Heart left ventricle (tissue), 16 donors: ENCODE measurements around the gene ADSS1. TPM values are rescaled to one million over a fixed set of nuclear protein-coding genes. Genes with fewer than 3 reads are reported as not detected.

ENCODE experiments used
- ATAC-seq, 4 donors: fragments of 200-7000 bp; cut with Tn5 transposase; one replicate each; pipeline ENCODE4 v1.9.1; 2020 to 2022; ENCODE audit warnings: moderate library complexity in 4 of 4, mild to moderate bottlenecking in 3 of 4, moderate number of reproducible peaks in 1 of 4
- DNase-seq, 5 donors: peaks; one replicate each; pipeline ENCODE4 v3.0.0-alpha.2; 2020
- H3K27ac ChIP-seq, 12 donors: fragments of 200-600 bp; sonication (generic) in 4 of 12; one replicate each; pipeline versions ENCODE4 v1.5.0 to v1.8.0; 2016 to 2022; ENCODE audit warnings: mild to moderate bottlenecking in 2 of 12
- H3K27me3 ChIP-seq, 9 donors: fragments of 200-600 bp; sonication (generic) in 2 of 9; one replicate each; pipeline versions ENCODE4 v1.5.1 to v1.8.0; 2016 to 2022; ENCODE audit warnings: mild to moderate bottlenecking in 3 of 9
- H3K36me3 ChIP-seq, 9 donors: fragments of 200-600 bp; sonication (generic) in 2 of 9; one replicate each; pipeline versions ENCODE4 v1.5.0 to v1.8.0; 2018 to 2022; ENCODE audit warnings: mild to moderate bottlenecking in 2 of 9
- H3K4me1 ChIP-seq, 12 donors: fragments of 200-600 bp; sonication (generic) in 4 of 12; one replicate each; pipeline versions ENCODE4 v1.5.0 to v1.8.0; 2016 to 2022; ENCODE audit warnings: mild to moderate bottlenecking in 3 of 12
- H3K4me3 ChIP-seq, 12 donors: fragments of 200-600 bp; sonication (generic) in 4 of 12; one replicate each; pipeline versions ENCODE4 v1.5.0 to v1.8.0; 2017 to 2022; ENCODE audit warnings: mild to moderate bottlenecking in 9 of 12, moderate library complexity in 4 of 12
- H3K9me3 ChIP-seq, 12 donors: fragments of 200-600 bp; sonication (generic) in 4 of 12; one replicate each; pipeline versions ENCODE4 v1.5.0 to v1.8.0; 2016 to 2022; ENCODE audit warnings: mild to moderate bottlenecking in 1 of 12
- POLR2A ChIP-seq, 2 donors: fragments of 450-650 bp; IDR thresholded peaks; one replicate each; pipeline ENCODE4 v1.6.1; 2017; ENCODE audit warnings: antibody characterized with exemption in 2 of 2, mild to moderate bottlenecking in 2 of 2, moderate library complexity in 2 of 2
- WGBS, 4 donors: extraction: QIAGEN DNeasy Blood & Tissue Kit in 2 of 4; methylation state at CpG; one replicate each; pipeline versions ENCODE4 v1.1.5 to v1.1.7; 2013 to 2018; 5-methylcytosine and 5-hydroxymethylcytosine counted together
- intact Hi-C, 10 donors: fragments of 100-400 bp; cut with DNase I; formaldehyde crosslinking; loops; one replicate each; pipeline versions ENCODE4 v1.11.1 to v1.14.2; 2022
- microRNA-seq, 4 donors: library from miRNA; unstranded; fragments of <30 nt; microRNA quantifications; one replicate each; pipeline versions ENCODE4 to v1.2.0, GENCODE V29; 2017 to 2020
- polyA plus RNA-seq, 2 donors: library from polyadenylated mRNA; stranded (reverse); fragments of 200-250 nt; gene quantifications; one replicate each; pipeline ENCODE4 v1.2.3, GENCODE V29; 2013
- total RNA-seq, 9 donors: library from RNA; depleted of rRNA in 2 of 9; stranded (reverse); fragments of >200 nt in 2 of 9; fragmentation: NEBNext Ultra II Directional in 3 of 9; extraction: Animal tissue kit (Norgen Biotek cat#: 25700) in 3 of 9; gene quantifications; one replicate each; pipeline versions ENCODE4 v1.1.0 to v1.2.4, GENCODE V29; 2016 to 2023
- TF ChIP-seq, protein P1 (sequence below), 12 donors: fragments of 200-600 bp; sonication (generic) in 4 of 12; IDR thresholded peaks; one replicate each; pipeline versions ENCODE4 v1.5.0 to v1.8.0; 2018 to 2022; ENCODE audit warnings: antibody characterized with exemption in 12 of 12, mild to moderate bottlenecking in 5 of 12
- donor health status: ischemic (EF 13 %, LVEDD 7.1; RV severe dilation, severe dysfunction).
- donor health status: healthy with polysubstance abuse.
- donor health status: DM: no; HTN: yes; CAD: no.
- donor health status: DM: no; HTN: no; CAD: no.
- donor health status: ischemic (EF 25% LVEDD 6.9; RV normal size, moderate dysfunction).
- donor health status: ischemic (EF 25% LVEDD 5.7; RV mildly dilated, moderate dysfunction).
- donor health status: healthy.
- donor health status: DM: yes; HTN: yes; CAD: no.
- donor health status: ischemic (EF 35%, LVEDD 5.7; RV mildly dilated, moderate dysfunction).
- donor health status: nonischemic (EF 11% LVEDD 7.7; RV severe dilation, severe dysfunction).
- donor health status: DM: yes; HTN: yes; CAD: no.
- donor health status: PGD.
- donor health status: ischemic (EF 29% LVEDD 5.4; RV normal size, mild dysfunction).
- donor health status: nonischemic (EF 23%, LVEDD 6.1; RV moderate dilation, normal function).

Gene ADSS1
- total and polyA plus RNA-seq, 11 donors, result 64.7 to 258 (median 160) TPM

DNA sequence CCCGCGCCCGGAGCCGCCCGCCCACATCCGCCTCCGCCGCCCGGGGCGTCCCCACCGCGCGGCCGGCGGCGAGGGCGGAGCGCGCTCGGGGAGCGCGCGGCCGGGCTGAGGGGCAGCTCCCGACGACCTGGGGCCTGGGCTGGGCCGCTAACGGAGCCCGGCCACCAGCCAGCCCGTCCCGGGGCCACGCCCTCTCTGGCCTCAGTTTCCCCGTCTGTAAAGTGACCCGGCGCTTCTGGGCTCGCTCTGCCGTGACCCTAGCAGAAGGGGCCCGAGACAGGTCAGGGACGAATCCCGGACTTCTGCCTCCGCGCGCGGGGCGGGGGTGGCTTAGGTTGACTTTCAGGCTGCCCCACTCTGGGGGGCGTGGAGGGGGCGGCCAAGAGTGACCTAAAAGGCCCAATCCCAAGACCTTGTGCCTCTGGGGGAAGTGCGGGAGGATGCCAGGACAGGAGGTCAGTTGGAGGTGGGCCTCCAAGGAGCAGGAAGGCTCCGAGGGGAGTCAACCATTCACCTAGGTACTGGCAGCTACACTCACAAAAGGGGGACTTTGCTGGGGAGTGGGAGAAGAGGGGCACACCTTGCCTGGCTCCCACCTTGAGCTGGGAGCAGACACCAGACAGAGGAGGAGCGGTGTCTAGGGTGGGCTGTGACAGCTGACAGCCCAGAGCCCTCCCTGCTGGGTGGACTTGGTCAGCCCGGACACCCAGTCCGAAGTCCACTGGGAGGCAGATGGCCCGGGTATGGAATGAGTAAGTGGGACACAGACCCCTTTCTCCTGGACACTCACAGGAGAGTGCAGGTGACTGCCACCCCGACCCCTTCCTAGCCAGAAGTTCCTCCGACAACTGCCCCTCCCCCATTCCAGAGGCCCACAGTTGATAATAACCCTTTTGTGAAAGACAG lies 72.0 kb downstream of the ADSS1 start:
- Histone ChIP-seq H3K9me3 (no peaks in the 10 kb centered on the region), H3K27ac (peak overlapping the region; percentile 61 to 98 (median 88)), H3K4me3 (peak overlapping the region in 11 of 12 donors; percentile 30 to 98 (median 60)), H3K4me1 (peaks cover 6 to 77% (median 59%) of the 10 kb centered on the region in 12 donors), H3K27me3 (no peaks in the 10 kb centered on the region), H3K36me3 (peaks cover 0 to 16% (median 10%) of the 10 kb centered on the region in 9 donors)
- intact Hi-C loops, result no loop called here
- DNase-seq (peak; percentile 59 to 83 (median 74)), ATAC-seq (peak in 3 of 4 donors; percentile 21 to 48 (median 44))
- TF ChIP-seq, protein P1, sequence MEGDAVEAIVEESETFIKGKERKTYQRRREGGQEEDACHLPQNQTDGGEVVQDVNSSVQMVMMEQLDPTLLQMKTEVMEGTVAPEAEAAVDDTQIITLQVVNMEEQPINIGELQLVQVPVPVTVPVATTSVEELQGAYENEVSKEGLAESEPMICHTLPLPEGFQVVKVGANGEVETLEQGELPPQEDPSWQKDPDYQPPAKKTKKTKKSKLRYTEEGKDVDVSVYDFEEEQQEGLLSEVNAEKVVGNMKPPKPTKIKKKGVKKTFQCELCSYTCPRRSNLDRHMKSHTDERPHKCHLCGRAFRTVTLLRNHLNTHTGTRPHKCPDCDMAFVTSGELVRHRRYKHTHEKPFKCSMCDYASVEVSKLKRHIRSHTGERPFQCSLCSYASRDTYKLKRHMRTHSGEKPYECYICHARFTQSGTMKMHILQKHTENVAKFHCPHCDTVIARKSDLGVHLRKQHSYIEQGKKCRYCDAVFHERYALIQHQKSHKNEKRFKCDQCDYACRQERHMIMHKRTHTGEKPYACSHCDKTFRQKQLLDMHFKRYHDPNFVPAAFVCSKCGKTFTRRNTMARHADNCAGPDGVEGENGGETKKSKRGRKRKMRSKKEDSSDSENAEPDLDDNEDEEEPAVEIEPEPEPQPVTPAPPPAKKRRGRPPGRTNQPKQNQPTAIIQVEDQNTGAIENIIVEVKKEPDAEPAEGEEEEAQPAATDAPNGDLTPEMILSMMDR (IDR thresholded peaks at IDR 0.05), result no peak
- TF ChIP-seq POLR2A (IDR thresholded peaks at IDR 0.05), result peak; percentile 20 to 86
- WGBS, 4 donors, result 12 to 42% (median 20%) methylated on average over 18 to 55 of the region's 55 CpGs

DNA sequence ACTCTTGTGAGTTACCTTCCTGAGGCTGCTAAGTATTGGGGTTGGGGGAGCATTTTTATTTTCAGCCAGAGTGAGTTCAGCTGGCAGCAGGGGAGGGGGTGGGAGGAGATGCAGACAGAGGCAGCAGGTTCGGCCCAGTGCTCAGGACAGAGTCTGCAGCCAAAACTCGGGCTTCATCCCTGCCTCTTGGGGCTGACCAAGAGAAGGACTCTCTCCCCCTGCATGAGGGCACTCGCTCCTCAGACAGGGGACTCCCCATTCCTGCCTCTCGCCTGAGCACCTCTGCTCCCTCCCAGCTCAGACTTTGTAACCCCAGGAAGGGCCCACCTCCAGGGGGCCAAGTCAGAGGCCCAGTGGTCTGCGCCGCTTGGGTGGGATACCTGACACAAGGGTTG lies 72.7 kb downstream of the ADSS1 start:
- Histone ChIP-seq H3K9me3 (no peaks in the 10 kb centered on the region), H3K4me3 (no peak overlapping the region), H3K4me1 (peaks cover 13 to 78% (median 62%) of the 10 kb centered on the region in 12 donors), H3K27me3 (no peaks in the 10 kb centered on the region), H3K27ac (peak overlapping the region in 11 of 12 donors; percentile 42 to 98 (median 89)), H3K36me3 (peaks cover 0 to 9% (median 3%) of the 10 kb centered on the region in 9 donors)
- ATAC-seq, result no peak
- 78 to 83% (median 82%) methylated on average over 4 to 6 of the region's 6 CpGs for WGBS, 4 donors
- TF ChIP-seq POLR2A (IDR thresholded peaks at IDR 0.05), result no peak
- TF ChIP-seq, protein P1 (IDR thresholded peaks at IDR 0.05), result no peak
- no peak for DNase-seq
- intact Hi-C loops, result no loop called here

Small RNA genes lying within 50 kb of the gene (microRNA-seq; reads per million reads assigned to microRNA genes)
- 0 to 0.41 (median 0) reads per million in 4 donors for gene MIR4710

Other genes with a start within 250 kb of the ADSS1 start
- gene C14orf180, start 144.5 kb upstream of the ADSS1 start, total RNA-seq, result 100 to 1,000 TPM in 2 of 9 donors, 10 to 100 TPM in 7; 25.5 to 170 (median 75.3) TPM
- gene C14orf180, start 144.5 kb upstream of the ADSS1 start, polyA plus RNA-seq, result 100 to 1,000 TPM in 1 of 2 donors, 10 to 100 TPM in 1; 11.1 to 121 TPM
- 1 to 10 TPM in 1 of 9 donors, under 1 TPM in 4, not detected in 4; 0.25 to 1.1 (median 0.40) TPM for gene TMEM179, start 119.5 kb upstream of the ADSS1 start, total RNA-seq
- gene TMEM179, start 119.5 kb upstream of the ADSS1 start, polyA plus RNA-seq, result under 1 TPM; 0.15 to 0.61 TPM
- gene INF2, start 34.6 kb upstream of the ADSS1 start, total RNA-seq, result 10 to 100 TPM; 26.0 to 58.9 (median 28.8) TPM
- gene INF2, start 34.6 kb upstream of the ADSS1 start, polyA plus RNA-seq, result 10 to 100 TPM; 27.3 to 32.5 TPM
- 100 to 1,000 TPM in 2 of 9 donors, 10 to 100 TPM in 7; 41.0 to 203 (median 53.9) TPM for gene SIVA1, start 28.9 kb downstream of the ADSS1 start, total RNA-seq
- 100 to 1,000 TPM; 126 to 191 TPM for gene SIVA1, start 28.9 kb downstream of the ADSS1 start, polyA plus RNA-seq
- 100 to 1,000 TPM; 115 to 173 (median 143) TPM for gene AKT1, start 71.5 kb downstream of the ADSS1 start, total RNA-seq
- gene AKT1, start 71.5 kb downstream of the ADSS1 start, polyA plus RNA-seq, result 100 to 1,000 TPM; 108 to 129 TPM
- gene ZBTB42, start 76.9 kb downstream of the ADSS1 start, total RNA-seq, result 10 to 100 TPM in 3 of 9 donors, 1 to 10 TPM in 6; 4.9 to 12.9 (median 7.4) TPM
- 10 to 100 TPM in 1 of 2 donors, 1 to 10 TPM in 1; 4.2 to 12.3 TPM for gene ZBTB42, start 76.9 kb downstream of the ADSS1 start, polyA plus RNA-seq
- gene CEP170B, start 141.0 kb downstream of the ADSS1 start, total RNA-seq, result 10 to 100 TPM in 8 of 9 donors, 1 to 10 TPM in 1; 9.1 to 21.9 (median 12.5) TPM
- 10 to 100 TPM in 1 of 2 donors, 1 to 10 TPM in 1; 7.5 to 17.9 TPM for gene CEP170B, start 141.0 kb downstream of the ADSS1 start, polyA plus RNA-seq
- gene PLD4, start 200.7 kb downstream of the ADSS1 start, total RNA-seq, result 1 to 10 TPM in 1 of 9 donors, under 1 TPM in 4, not detected in 4; 0.25 to 1.5 (median 0.40) TPM
- under 1 TPM in 1 of 2 donors, not detected in 1; 0.12 TPM for gene PLD4, start 200.7 kb downstream of the ADSS1 start, polyA plus RNA-seq